ENCODE results near the gene MAGI2.

DNA sequence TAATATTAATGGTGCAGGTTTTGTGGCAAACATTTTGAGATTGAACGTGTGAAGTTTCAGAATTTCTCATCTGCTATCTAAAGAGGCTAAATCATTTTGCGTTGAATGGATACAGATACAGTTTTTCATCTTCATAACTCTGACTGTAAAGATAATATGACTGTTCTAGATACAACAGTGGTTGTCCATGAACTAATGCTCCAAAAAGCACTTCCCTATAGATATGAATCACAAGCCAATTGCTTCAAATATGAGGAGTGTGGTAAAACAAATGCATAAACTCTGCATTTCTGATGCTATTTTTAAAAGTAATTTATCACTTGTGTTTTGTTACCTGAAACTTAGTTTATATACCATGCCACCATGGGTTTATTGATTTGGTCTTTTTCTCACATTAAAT is 750.1 kb downstream of the MAGI2 start:
- TF ChIP-seq, protein P1, sequence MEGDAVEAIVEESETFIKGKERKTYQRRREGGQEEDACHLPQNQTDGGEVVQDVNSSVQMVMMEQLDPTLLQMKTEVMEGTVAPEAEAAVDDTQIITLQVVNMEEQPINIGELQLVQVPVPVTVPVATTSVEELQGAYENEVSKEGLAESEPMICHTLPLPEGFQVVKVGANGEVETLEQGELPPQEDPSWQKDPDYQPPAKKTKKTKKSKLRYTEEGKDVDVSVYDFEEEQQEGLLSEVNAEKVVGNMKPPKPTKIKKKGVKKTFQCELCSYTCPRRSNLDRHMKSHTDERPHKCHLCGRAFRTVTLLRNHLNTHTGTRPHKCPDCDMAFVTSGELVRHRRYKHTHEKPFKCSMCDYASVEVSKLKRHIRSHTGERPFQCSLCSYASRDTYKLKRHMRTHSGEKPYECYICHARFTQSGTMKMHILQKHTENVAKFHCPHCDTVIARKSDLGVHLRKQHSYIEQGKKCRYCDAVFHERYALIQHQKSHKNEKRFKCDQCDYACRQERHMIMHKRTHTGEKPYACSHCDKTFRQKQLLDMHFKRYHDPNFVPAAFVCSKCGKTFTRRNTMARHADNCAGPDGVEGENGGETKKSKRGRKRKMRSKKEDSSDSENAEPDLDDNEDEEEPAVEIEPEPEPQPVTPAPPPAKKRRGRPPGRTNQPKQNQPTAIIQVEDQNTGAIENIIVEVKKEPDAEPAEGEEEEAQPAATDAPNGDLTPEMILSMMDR (IDR thresholded peaks at IDR 0.05): no peak
- no peak for TF ChIP-seq POLR2A (IDR thresholded peaks at IDR 0.05)

All from esophagus squamous epithelium (tissue), 4 donors.